Measurements from ENCODE around the gene PIK3IP1. TPM values are rescaled to one million over a fixed set of nuclear protein-coding genes. Genes with fewer than 3 reads are reported as not detected.

The PIK3IP1 gene
- total and polyA plus RNA-seq, 2 donors (not counting 3 experiments of a cell fraction or from before 2014, with no cell fraction given), result 7.7 to 13.2 TPM

- no peaks in the 10 kb centered on the region for H3K9me3 ChIP-seq (replicated peaks; ENCODE audit: control insufficient read depth, insufficient read depth, low read length)
- peaks cover 3% of the 10 kb centered on the region for H3K79me2 ChIP-seq (ENCODE audit: control insufficient read depth, insufficient read depth, low read length)
- no peak overlapping the region for H3K9ac ChIP-seq (replicated peaks; ENCODE audit: extremely low read depth, insufficient read depth, low read length)
- intact Hi-C loops (cut with micrococcal nuclease), result no loop called here
- no peaks in the 10 kb centered on the region for H3K27me3 ChIP-seq (ENCODE audit: control insufficient read depth in 2 of 2, insufficient read depth in 2 of 2, low read length in 2 of 2)
- ChIA-PET CTCF (interaction anchor here (1.1 to 4.2 kb wide), 5 partner anchors 10 to 160 kb away, joined by 3 to 40 read pairs (median 5); no protein-coding TSS in a partner anchor), POLR2A (no interaction called here)
- TF ChIP-seq CTCF (IDR thresholded peaks at IDR 0.05; ENCODE audit: extremely low read depth in 1 of 2, insufficient read depth in 1 of 2, low read depth in 1 of 2, low read length in 2 of 2) (no peak), MAX (IDR thresholded peaks at IDR 0.05; ENCODE audit: insufficient read depth, insufficient read length) (no peak), EZH2 (IDR thresholded peaks at IDR 0.05; ENCODE audit: borderline replicate concordance, low read depth, low read length, severe bottlenecking) (no peak), MYC (IDR thresholded peaks at IDR 0.05; ENCODE audit: low read depth, low read length) (no peak), JUN (IDR thresholded peaks at IDR 0.05; ENCODE audit: borderline replicate concordance, insufficient read depth, insufficient read length, low read depth) (no peak), FOS (IDR thresholded peaks at IDR 0.05; ENCODE audit: borderline replicate concordance, insufficient read depth, low read length) (no peak), POLR2A (IDR thresholded peaks at IDR 0.05; ENCODE audit: low read depth, low read length) (no peak), GATA2 (IDR thresholded peaks at IDR 0.05; ENCODE audit: insufficient read depth, insufficient read length, low read depth, low read length) (no peak), POLR2AphosphoS5 (IDR thresholded peaks at IDR 0.05; ENCODE audit: insufficient read depth, low read depth, low read length) (no peak)
- BruUV-seq (replicated peaks), result no TSS peak
- no peaks in the 10 kb centered on the region for H3K4me1 ChIP-seq (ENCODE audit: control insufficient read depth, extremely low read depth, insufficient read depth, low read length)
- peaks cover 16 to 50% of the 10 kb centered on the region in 2 experiments for H3K36me3 ChIP-seq (ENCODE audit: control insufficient read depth in 2 of 2, extremely low read depth in 1 of 2, insufficient read depth in 2 of 2, low read length in 2 of 2)
- H2AFZ ChIP-seq (ENCODE audit: low read depth, low read length), result no peak overlapping the region
- no peak overlapping the region for H3K4me2 ChIP-seq (ENCODE audit: insufficient read depth, low read length)
- H3K9me1 ChIP-seq (replicated peaks; ENCODE audit: control insufficient read depth, extremely low read depth, insufficient read depth, low read length), result no peaks in the 10 kb centered on the region
- dilution Hi-C loops (cut with MboI; ENCODE audit: extremely low pct_ligation_motif_present, low sequenced_read_pairs), result no loop called here
- H4K20me1 ChIP-seq (replicated peaks; ENCODE audit: control insufficient read depth, extremely low read depth, insufficient read depth, low read length), result no peaks in the 10 kb centered on the region
- DNase-seq (ENCODE audit: low read depth, low spot score), result no peak
- no peak for FAIRE-seq
- H3K4me3 ChIP-seq (replicated peaks in 1 of 3; ENCODE audit: insufficient read depth in 1 of 3, low read depth in 1 of 3, low read length in 3 of 3), result no peak overlapping the region
- H3K27ac ChIP-seq (ENCODE audit: insufficient read depth, low read depth, low read length), result no peak overlapping the region
Measured at GRCh38 chr22:31262312-31263133, 29.8 kb downstream of the PIK3IP1 start.
